SK-N-SH (cell line): ENCODE data around the gene EVPL. TPM values are rescaled to one million over a fixed set of nuclear protein-coding genes. Genes with fewer than 3 reads are reported as not detected.

ENCODE experiments used
- CTCF ChIA-PET: fragments of 300-600, 350-600 bp; formaldehyde crosslinking; extraction: SDS; loops from one replicate; lab custom pipeline; 2021; lab: Yijun Ruan, JAX
- POLR2A ChIA-PET: fragments of 350-600 bp; sonication (Branson Sonifier 250); formaldehyde crosslinking; extraction: SDS; loops from one replicate; lab custom pipeline; 2020; ENCODE audit warnings: antibody characterized with exemption, inconsistent platforms; lab: Yijun Ruan, JAX
- DNase-seq: peaks from one replicate; pipeline ENCODE4 v3.0.0; 2012
- H2AFZ ChIP-seq: fragments of 200-600 bp; sonication (generic); 2 replicates; pipeline ENCODE4 v1.8.1; 2016; ENCODE audit warnings: antibody characterized with exemption, mild to moderate bottlenecking, low read depth
- H3F3A ChIP-seq: fragments of 200-600 bp; sonication (generic); replicated peaks from 2 replicates; pipeline ENCODE3; 2016; ENCODE audit warnings: antibody characterized with exemption, mild to moderate bottlenecking; ENCODE audit not compliant: insufficient read depth
- H3K27ac ChIP-seq, 2 experiments: fragments of 200-500 bp in 1 of 2; fragments of 200-600 bp in 1 of 2; sonication (Bioruptor generic) in 1 of 2; sonication (generic), shearing (Covaris generic) in 1 of 2; 2 replicates each; pipeline versions ENCODE4 v1.5.1 to v1.6.1; 2014 to 2016; ENCODE audit warnings: low read depth in 2 of 2, inconsistent platforms in 1 of 2, low read length in 1 of 2, mild to moderate bottlenecking in 1 of 2, mixed read lengths in 1 of 2
- H3K27me3 ChIP-seq: fragments of 200-600 bp; sonication (generic), shearing (Covaris generic); 2 replicates; pipeline ENCODE4 v1.6.1; 2016; ENCODE audit warnings: mixed run types; ENCODE audit not compliant: insufficient read depth
- H3K36me3 ChIP-seq, 2 experiments: fragments of 200-500 bp in 1 of 2; fragments of 200-600 bp in 1 of 2; sonication (Bioruptor generic) in 1 of 2; sonication (generic) in 1 of 2; replicated peaks in 1 of 2; 2 replicates each; pipeline versions ENCODE3 to v1.5.1; 2014 to 2016; ENCODE audit warnings: low read length in 1 of 2, mild to moderate bottlenecking in 1 of 2; ENCODE audit not compliant: insufficient read depth in 2 of 2, control insufficient read depth in 1 of 2
- H3K4me1 ChIP-seq, 2 experiments: fragments of 200-500 bp in 1 of 2; fragments of 200-600 bp in 1 of 2; sonication (Bioruptor generic) in 1 of 2; sonication (generic), shearing (Covaris generic) in 1 of 2; 2 replicates each; pipeline versions ENCODE4 v1.5.1 to v1.6.1; 2014 to 2016; ENCODE audit warnings: low read depth in 1 of 2, low read length in 1 of 2, mixed run types in 1 of 2; ENCODE audit not compliant: insufficient read depth in 2 of 2, control insufficient read depth in 1 of 2
- H3K4me2 ChIP-seq: fragments of 200-600 bp; sonication (generic), shearing (Covaris generic); 2 replicates; pipeline ENCODE4 v1.6.1; 2017; ENCODE audit warnings: mixed run types
- H3K4me3 ChIP-seq, 2 experiments: fragments of 200-500 bp in 1 of 2; fragments of 200-600 bp in 1 of 2; sonication (Bioruptor generic) in 1 of 2; sonication (generic), shearing (Covaris generic) in 1 of 2; 2 replicates each; pipeline versions ENCODE4 v1.5.1 to v1.8.1; 2014 to 2016; ENCODE audit warnings: low read depth in 2 of 2, inconsistent platforms in 1 of 2, low read length in 1 of 2, mild to moderate bottlenecking in 1 of 2, mixed read lengths in 1 of 2, moderate library complexity in 1 of 2
- H3K79me2 ChIP-seq: fragments of 200-600 bp; sonication (generic); 2 replicates; pipeline ENCODE4 v1.8.1; 2017; ENCODE audit warnings: mild to moderate bottlenecking; ENCODE audit not compliant: insufficient read depth
- H3K9ac ChIP-seq: fragments of 200-600 bp; sonication (generic); 2 replicates; pipeline ENCODE4 v1.6.1; 2017; ENCODE audit warnings: mixed run types
- H3K9me2 ChIP-seq: fragments of 200-600 bp; sonication (generic); 2 replicates; pipeline ENCODE4 v1.6.1; 2017; ENCODE audit warnings: mixed run types
- H3K9me3 ChIP-seq: fragments of 200-600 bp; sonication (generic); 2 replicates; pipeline ENCODE4 v1.6.1; 2017; ENCODE audit warnings: mixed run types, mild to moderate bottlenecking, moderate library complexity
- H4K20me1 ChIP-seq: fragments of 200-600 bp; sonication (generic); 2 replicates; pipeline ENCODE4 v1.6.1; 2017; ENCODE audit warnings: mild to moderate bottlenecking, mixed run types; ENCODE audit not compliant: insufficient read depth
- ELF1 ChIP-seq: IDR thresholded peaks from 2 replicates; pipeline ENCODE4 v1.4.0; 2012
- EP300 ChIP-seq, 2 experiments: IDR thresholded peaks; 2 replicates each; pipeline versions ENCODE4 v1.4.0 to v1.6.1; 2012; ENCODE audit warnings: borderline replicate concordance in 1 of 2, low read depth in 1 of 2, low read length in 1 of 2
- EZH2phosphoT487 ChIP-seq: fragments of 200-600 bp; sonication (generic); IDR thresholded peaks from 2 replicates; pipeline ENCODE4 v1.6.1; 2017; ENCODE audit warnings: low read depth, mixed run types, mild to moderate bottlenecking, antibody characterized with exemption, moderate library complexity, borderline replicate concordance
- FOSL2 ChIP-seq: IDR thresholded peaks from 2 replicates; pipeline ENCODE4 v1.4.0; 2012; ENCODE audit warnings: low read depth, mild to moderate bottlenecking, moderate library complexity, borderline replicate concordance
- FOXJ3 ChIP-seq: sonication (generic); formaldehyde crosslinking; IDR thresholded peaks from 2 replicates; pipeline ENCODE4 v1.5.1; 2020; ENCODE audit warnings: mild to moderate bottlenecking, missing genetic modification reagents
- GATA2 ChIP-seq: sonication (generic); formaldehyde crosslinking; IDR thresholded peaks from 2 replicates; pipeline ENCODE4 v1.5.0; 2020; ENCODE audit warnings: mild to moderate bottlenecking, missing genetic modification reagents
- IRF3 ChIP-seq: fragments of 150-350 bp; IDR thresholded peaks from 2 replicates; pipeline ENCODE4 v1.6.1; 2016; ENCODE audit warnings: mild to moderate bottlenecking, low read depth, low read length
- JUND ChIP-seq: IDR thresholded peaks from 2 replicates; pipeline ENCODE4 v1.4.0; 2012
- MAX ChIP-seq: IDR thresholded peaks from 2 replicates; pipeline ENCODE4 v1.4.0; 2012; ENCODE audit warnings: low read depth
- MEF2A ChIP-seq: IDR thresholded peaks from 2 replicates; pipeline ENCODE4 v1.4.0; 2012; ENCODE audit warnings: low read depth, borderline replicate concordance
- MXI1 ChIP-seq: IDR thresholded peaks from 2 replicates; pipeline ENCODE4 v1.6.1; 2012; ENCODE audit warnings: mild to moderate bottlenecking, low read depth, low read length, improper control_type of control experiment
- NRF1 ChIP-seq: IDR thresholded peaks from 2 replicates; pipeline ENCODE4 v1.6.1; 2012; ENCODE audit warnings: low read depth, mild to moderate bottlenecking, low read length
- POLR2AphosphoS5 ChIP-seq: IDR thresholded peaks from 2 replicates; pipeline ENCODE4 v1.6.1; 2012; ENCODE audit warnings: low read depth, low read length
- RAD21 ChIP-seq: IDR thresholded peaks from 2 replicates; pipeline ENCODE4 v1.6.1; 2012; ENCODE audit warnings: mild to moderate bottlenecking, low read length
- RCOR1 ChIP-seq: fragments of 150-350 bp; IDR thresholded peaks from 2 replicates; pipeline ENCODE4 v1.6.1; 2017; ENCODE audit warnings: antibody characterized with exemption, low read length
- SIN3A ChIP-seq: IDR thresholded peaks from 2 replicates; pipeline ENCODE4 v1.6.1; 2012; ENCODE audit warnings: low read depth, mild to moderate bottlenecking, low read length, moderate library complexity, borderline replicate concordance
- SMC3 ChIP-seq: IDR thresholded peaks from 2 replicates; pipeline ENCODE4 v1.6.1; 2012; ENCODE audit warnings: low read depth, low read length, improper control_type of control experiment
- TCF12 ChIP-seq: IDR thresholded peaks from 2 replicates; pipeline ENCODE4 v1.4.0; 2012
- TEAD4 ChIP-seq: IDR thresholded peaks from 2 replicates; pipeline ENCODE4 v1.4.0; 2012; ENCODE audit warnings: mild to moderate bottlenecking, borderline replicate concordance; ENCODE audit not compliant: insufficient read depth
- USF1 ChIP-seq: IDR thresholded peaks from 2 replicates; pipeline ENCODE4 v1.4.0; 2012; ENCODE audit warnings: low read depth, borderline replicate concordance
- whole genome bisulfite sequencing: methylation state at CpG from one replicate; pipeline ENCODE4 v1.1.6; 2017; ENCODE audit warnings: low lambda C conversion rate; 5-methylcytosine and 5-hydroxymethylcytosine counted together
- polyA plus RNA-seq, 3 experiments: library from polyadenylated mRNA; depleted of rRNA; stranded (reverse); fragments of >200 nt; gene quantifications; 2 replicates each; pipeline ENCODE4 v1.2.3, GENCODE V29; 2012

EVPL gene
- polyA plus RNA-seq, 1 of the 3 experiments (the other 2 are of a cell fraction), result 0.23 TPM

GRCh38 chr17:75995385-75995925, 31.7 kb downstream of the EVPL start:
- Histone ChIP-seq H3K9ac (no peak overlapping the region), H3K79me2 (no peaks in the 10 kb centered on the region), H3F3A (no peaks in the 10 kb centered on the region), H3K9me2 (no peaks in the 10 kb centered on the region), H3K9me3 (no peaks in the 10 kb centered on the region), H3K27me3 (no peaks in the 10 kb centered on the region), H3K27ac (no peak overlapping the region), H3K4me1 (0 out of 4 replicates have a peak, but pooled peaks cover 0 to 7% of the 10 kb centered on the region in 2 experiments), H3K4me3 (no peak overlapping the region), H3K36me3 (peaks cover 0 to 5% of the 10 kb centered on the region in 2 experiments), H3K4me2 (no peak overlapping the region), H2AFZ (no peak overlapping the region), H4K20me1 (no peaks in the 10 kb centered on the region)
- no peak for DNase-seq
- TF ChIP-seq SIN3A (no peak), NRF1 (no peak), FOXJ3 (no peak), TCF12 (no peak), GATA2 (CRISPR knock-in tag) (no peak), ELF1 (no peak), SMC3 (no peak), RAD21 (no peak), POLR2AphosphoS5 (no peak), IRF3 (no peak), JUND (no peak), EZH2phosphoT487 (no peak)
- CTCF ChIA-PET, result interaction anchor here (0.9 to 2.8 kb wide), 9 partner anchors 10 to 304 kb away, joined by 3 to 26 read pairs (median 4); partner anchors contain the start of genes ACOX1, MRPL38 and TEN1
- WGBS, result 94% methylated on average over 7 of the region's 7 CpGs
- POLR2A ChIA-PET, result no interaction called here

- H3K9me3 ChIP-seq, result no peaks in the 10 kb centered on the region
- no peaks in the 10 kb centered on the region for H4K20me1 ChIP-seq
- H3K9me2 ChIP-seq, result no peaks in the 10 kb centered on the region
- H2AFZ ChIP-seq, result no peak overlapping the region
- H3K36me3 ChIP-seq, result peaks cover 0 to 5% of the 10 kb centered on the region in 2 experiments
- no peaks in the 10 kb centered on the region for H3K27me3 ChIP-seq
- H3K79me2 ChIP-seq, result no peaks in the 10 kb centered on the region
- POLR2A ChIA-PET, result no interaction called here
- WGBS, result 91% methylated on average over 5 of the region's 5 CpGs
- H3K4me1 ChIP-seq, result 0 out of 4 replicates have a peak, but pooled peaks cover 0 to 7% of the 10 kb centered on the region in 2 experiments
- H3K4me2 ChIP-seq, result no peak overlapping the region
- H3K9ac ChIP-seq, result no peak overlapping the region
- TF ChIP-seq EP300 (IDR thresholded peaks at IDR 0.05; ENCODE audit: borderline replicate concordance in 1 of 2, low read depth in 1 of 2, low read length in 1 of 2) (no peak), IRF3 (no peak), MAX (no peak), TCF12 (no peak), NRF1 (no peak), USF1 (no peak), TEAD4 (no peak), GATA2 (CRISPR knock-in tag) (no peak), JUND (no peak), FOXJ3 (no peak), SMC3 (no peak), RCOR1 (no peak), FOSL2 (no peak), MXI1 (no peak), MEF2A (no peak)
- TF ChIP-seq, all 33 proteins: peak for 0
- Histone ChIP-seq H3K27ac (no peak overlapping the region), H3K4me3 (no peak overlapping the region), H3F3A (no peaks in the 10 kb centered on the region)
- CTCF ChIA-PET, result interaction anchor here (1.1 to 2.8 kb wide), 6 partner anchors 10 to 285 kb away, joined by 4 to 26 read pairs (median 6); partner anchors contain the start of gene MRPL38
- DNase-seq, result no peak
Measured at GRCh38 chr17:75994802-75995370, 32.2 kb downstream of the EVPL start.
